Neural cell (in vitro differentiated cells): Measurements from ENCODE around the gene BCAT1. TPM values are rescaled to one million over a fixed set of nuclear protein-coding genes. Genes with fewer than 3 reads are reported as not detected.

Source experiments
- H2AFZ ChIP-seq: fragments of 200-600, 300-800 bp; sonication (generic), shearing (Covaris generic); 2 replicates; pipeline ENCODE4 v1.6.0; 2014; ENCODE audit warnings: low read depth, mild to moderate bottlenecking, antibody characterized with exemption, low read length, moderate library complexity
- H3F3A ChIP-seq: fragments of 200-600 bp; shearing (Covaris generic); 2 replicates; pipeline ENCODE4 v1.6.1; 2016; ENCODE audit warnings: mild to moderate bottlenecking, moderate library complexity, mixed read lengths, antibody characterized with exemption, low read length; ENCODE audit not compliant: insufficient read depth, poor library complexity, severe bottlenecking
- H3K27ac ChIP-seq: fragments of 200-600, 300-800 bp; sonication (generic), shearing (Covaris generic); 2 replicates; pipeline ENCODE4 v1.5.1; 2014; ENCODE audit warnings: mild to moderate bottlenecking, low read length, moderate library complexity
- H3K27me3 ChIP-seq: fragments of 300-800, 200-600 bp; sonication (generic), shearing (Covaris generic); 2 replicates; pipeline ENCODE4 v1.6.0; 2014; ENCODE audit warnings: mild to moderate bottlenecking, low read depth, low read length, moderate library complexity; ENCODE audit not compliant: insufficient read depth
- H3K36me3 ChIP-seq: fragments of 300-800, 200-600 bp; sonication (generic), shearing (Covaris generic); 2 replicates; pipeline ENCODE4 v1.5.1; 2014; ENCODE audit warnings: mild to moderate bottlenecking, antibody characterized with exemption, low read length, moderate library complexity; ENCODE audit not compliant: insufficient read depth
- H3K4me2 ChIP-seq: fragments of 300-800, 200-600 bp; sonication (generic), shearing (Covaris generic); 2 replicates; pipeline ENCODE4 v1.6.0; 2014; ENCODE audit warnings: mild to moderate bottlenecking, low read length
- H3K4me3 ChIP-seq: fragments of 300-800, 200-600 bp; sonication (generic), shearing (Covaris generic); 2 replicates; pipeline ENCODE4 v1.5.1; 2014; ENCODE audit warnings: mild to moderate bottlenecking, low read length, moderate library complexity
- H3K79me2 ChIP-seq: fragments of 200-600 bp; shearing (Covaris generic); replicated peaks from 2 replicates; pipeline ENCODE4 v1.6.0; 2014; ENCODE audit warnings: mild to moderate bottlenecking, low read length, moderate library complexity; ENCODE audit not compliant: insufficient read depth
- H3K9ac ChIP-seq: fragments of 300-800, 200-600 bp; sonication (generic), shearing (Covaris generic); 2 replicates; pipeline ENCODE4 v1.6.1; 2016; ENCODE audit warnings: mild to moderate bottlenecking, low read length, mixed read lengths
- H3K9me2 ChIP-seq: fragments of 200-600 bp; shearing (Covaris generic); 2 replicates; pipeline ENCODE4 v1.6.1; 2016; ENCODE audit warnings: mild to moderate bottlenecking, low read length, mixed read lengths; ENCODE audit not compliant: insufficient read depth
- H3K9me3 ChIP-seq: fragments of 200-600, 300-800 bp; sonication (generic), shearing (Covaris generic); 2 replicates; pipeline ENCODE4 v1.6.1; 2016; ENCODE audit warnings: mild to moderate bottlenecking, mixed run types, low read length, moderate library complexity, mixed read lengths
- H4K20me1 ChIP-seq: fragments of 200-600 bp; shearing (Covaris generic); 2 replicates; pipeline ENCODE4 v1.6.1; 2016; ENCODE audit warnings: mild to moderate bottlenecking, mixed run types; ENCODE audit not compliant: insufficient read depth
- EP300 ChIP-seq: fragments of 450-650 bp; conservative IDR thresholded peaks from 2 replicates; pipeline ENCODE4 v1.6.1; 2014; ENCODE audit warnings: antibody characterized with exemption, mild to moderate bottlenecking, moderate library complexity; ENCODE audit not compliant: poor library complexity, severe bottlenecking
- RAD21 ChIP-seq: fragments of 450-650 bp; conservative IDR thresholded peaks from 2 replicates; pipeline ENCODE4 v1.6.1; 2014; ENCODE audit warnings: antibody characterized with exemption, mild to moderate bottlenecking, moderate library complexity
- REST ChIP-seq: IDR thresholded peaks from 2 replicates; pipeline ENCODE4 v1.6.1; 2012; ENCODE audit warnings: borderline replicate concordance
- SMC3 ChIP-seq: fragments of 450-650 bp; conservative IDR thresholded peaks from 2 replicates; pipeline ENCODE4 v1.6.1; 2014; ENCODE audit warnings: antibody characterized with exemption, mild to moderate bottlenecking, moderate library complexity; ENCODE audit not compliant: poor library complexity
- polyA plus RNA-seq: library from polyadenylated mRNA; depleted of rRNA; stranded (reverse); fragments of >200 nt; gene quantifications from 2 replicates; pipeline ENCODE4 v1.2.3, GENCODE V29; 2014

BCAT1 gene
- polyA plus RNA-seq, 1 donor from 2014 or later, result 31.3 TPM

- peaks cover 22% of the 10 kb centered on the region for H3K27me3 ChIP-seq
- H2AFZ ChIP-seq, result peak overlapping the region; percentile 73
- no peak overlapping the region for H3K27ac ChIP-seq
- H3K4me3 ChIP-seq, result peak overlapping the region; percentile 83
- no peak for TF ChIP-seq EP300
- no peak for TF ChIP-seq RAD21
- H3K4me2 ChIP-seq, result peak overlapping the region; percentile 74
- peak overlapping the region; percentile 59 for H3K9ac ChIP-seq
- peaks cover 2% of the 10 kb centered on the region for H3F3A ChIP-seq
- H3K36me3 ChIP-seq, result no peaks in the 10 kb centered on the region
- no peaks in the 10 kb centered on the region for H3K9me3 ChIP-seq
- H3K9me2 ChIP-seq, result no peaks in the 10 kb centered on the region
- peaks cover 35% of the 10 kb centered on the region for H3K79me2 ChIP-seq
- H4K20me1 ChIP-seq, result no peaks in the 10 kb centered on the region
Measured at GRCh38 chr12:24948420-24948756, 513 bp downstream of the BCAT1 start.

GRCh38 chr12:24947541-24948419 lies 1.1 kb downstream of the BCAT1 start:
- Histone ChIP-seq H3K79me2 (peaks cover 39% of the 10 kb centered on the region), H2AFZ (no peak overlapping the region), H3F3A (peaks cover 2% of the 10 kb centered on the region), H4K20me1 (no peaks in the 10 kb centered on the region), H3K27ac (no peak overlapping the region), H3K4me2 (peak overlapping the region; percentile 74), H3K9me2 (no peaks in the 10 kb centered on the region), H3K27me3 (peaks cover 22% of the 10 kb centered on the region), H3K9me3 (no peaks in the 10 kb centered on the region), H3K9ac (no peak overlapping the region), H3K4me3 (peak overlapping the region; percentile 83), H3K36me3 (no peaks in the 10 kb centered on the region)
- no peak for TF ChIP-seq RAD21

GRCh38 chr12:24945845-24946244 lies 3.1 kb downstream of the BCAT1 start:
- Histone ChIP-seq H2AFZ (no peak overlapping the region), H3K27ac (no peak overlapping the region), H3K9me3 (no peaks in the 10 kb centered on the region)

More at GRCh38 chr12:24945845-24946244, 3.1 kb downstream of the BCAT1 start:
- Histone ChIP-seq H3K4me2 (no peak overlapping the region), H3K79me2 (peaks cover 47% of the 10 kb centered on the region), H3K36me3 (no peaks in the 10 kb centered on the region), H3F3A (peaks cover 2% of the 10 kb centered on the region), H3K9me2 (no peaks in the 10 kb centered on the region), H3K4me3 (no peak overlapping the region), H4K20me1 (no peaks in the 10 kb centered on the region), H3K9ac (no peak overlapping the region), H3K27me3 (peaks cover 22% of the 10 kb centered on the region)
- no peak for TF ChIP-seq RAD21
- no peak for TF ChIP-seq EP300
- no peak for TF ChIP-seq SMC3
- no peak for TF ChIP-seq REST
